ENCODE data around the gene SPOCK1.
"Not testable (repeated sequence)": the region's sequence is repeated elsewhere in the genome, so short reads cannot be mapped to it uniquely, and the experiment has no call there.

SPOCK1 gene

DNA sequence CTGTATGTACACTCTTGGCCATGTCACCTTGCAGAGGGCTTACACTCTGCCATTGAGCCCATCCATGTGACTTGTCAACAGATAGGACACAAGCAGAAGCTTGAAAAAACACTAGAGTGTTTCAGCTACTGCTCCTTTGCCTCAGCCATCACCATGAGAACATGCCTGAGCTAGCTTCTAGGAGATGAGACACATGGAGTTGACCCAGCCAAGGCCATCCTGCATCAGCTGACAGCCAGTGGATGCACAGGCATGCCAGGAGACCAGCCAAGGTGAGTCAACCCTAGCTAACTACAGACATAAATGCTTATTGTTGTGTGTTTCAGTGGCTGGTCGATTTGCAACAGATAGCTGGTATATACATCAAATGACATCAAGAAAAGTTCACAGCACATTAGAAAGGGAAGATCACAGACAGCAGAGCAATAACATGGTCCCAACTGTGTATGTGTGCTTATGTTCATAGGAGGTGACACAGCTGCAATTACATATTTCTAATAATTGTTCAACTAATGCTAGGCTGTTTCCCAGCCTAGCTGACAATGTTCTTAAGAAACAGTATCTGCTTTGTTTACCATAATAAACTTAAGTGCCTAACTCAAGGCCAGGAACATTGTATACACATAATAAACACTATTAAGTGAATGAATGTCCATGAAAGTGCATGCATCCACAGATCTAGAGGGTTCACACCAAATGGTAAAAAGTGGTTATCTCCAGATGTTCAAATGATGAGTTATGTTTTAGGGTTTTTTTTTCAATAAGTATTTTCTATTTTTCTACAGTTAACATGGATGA is 105.7 kb downstream of the SPOCK1 start:
- no peak for DNase-seq

DNA sequence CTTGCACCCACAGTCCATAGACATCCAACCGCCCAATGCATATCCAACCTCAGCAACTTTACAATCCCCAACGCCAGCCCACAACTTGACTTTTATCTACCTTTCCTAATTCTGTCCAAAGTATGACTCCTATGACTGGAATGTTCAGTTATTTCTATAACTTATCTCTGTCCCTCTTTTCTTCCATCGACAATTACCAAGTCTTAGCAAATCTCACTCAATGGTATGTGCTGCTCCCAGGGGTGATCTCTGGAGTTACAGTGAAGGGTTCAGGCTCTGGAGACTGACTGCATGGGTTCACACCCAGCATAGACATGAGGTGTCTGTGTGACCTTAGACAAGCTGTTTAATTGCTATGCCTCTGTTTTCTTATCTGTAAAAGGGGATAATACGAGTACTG is 106.9 kb downstream of the SPOCK1 start:
- DNase-seq = no peak

DNA sequence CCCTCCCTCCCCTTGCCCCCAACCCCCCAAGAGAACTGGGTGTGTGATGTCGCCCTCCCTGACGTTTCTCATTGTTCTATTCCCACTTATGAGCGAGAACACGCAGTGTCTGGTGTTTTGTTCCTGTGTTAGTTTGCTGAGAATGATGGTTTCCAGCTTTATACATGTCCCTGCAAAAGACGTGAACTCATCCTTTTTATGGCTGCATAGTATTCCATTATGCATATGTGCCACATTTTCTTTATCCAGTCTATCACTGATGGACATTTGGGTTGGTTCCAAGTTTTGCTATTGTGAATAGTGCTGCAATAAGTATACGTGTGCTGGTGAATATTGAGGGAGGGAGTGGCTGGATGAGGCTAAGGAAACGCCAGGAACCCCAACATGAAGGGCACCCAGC is 108.1 kb downstream of the SPOCK1 start:
- not testable (repeated sequence) for DNase-seq

DNA sequence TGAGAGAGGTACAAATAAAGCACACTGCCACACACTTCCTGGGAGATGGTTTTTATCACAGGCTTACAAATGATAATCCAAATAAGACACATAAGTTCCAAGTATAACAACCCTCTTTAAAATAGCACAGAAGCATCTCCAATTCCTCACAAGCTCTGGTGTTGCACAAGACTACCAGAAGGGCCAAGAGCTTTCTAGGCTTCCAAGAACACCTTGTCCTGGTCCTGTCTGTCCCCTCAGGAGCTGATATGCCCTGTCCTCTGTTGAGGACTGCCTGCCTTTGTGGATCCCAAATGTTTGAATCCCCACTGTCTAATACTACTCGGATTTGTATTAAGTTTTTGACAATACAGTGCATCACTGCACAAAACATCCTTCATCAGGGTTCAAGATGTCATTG is 110.1 kb downstream of the SPOCK1 start:
- DNase-seq = no peak

DNA sequence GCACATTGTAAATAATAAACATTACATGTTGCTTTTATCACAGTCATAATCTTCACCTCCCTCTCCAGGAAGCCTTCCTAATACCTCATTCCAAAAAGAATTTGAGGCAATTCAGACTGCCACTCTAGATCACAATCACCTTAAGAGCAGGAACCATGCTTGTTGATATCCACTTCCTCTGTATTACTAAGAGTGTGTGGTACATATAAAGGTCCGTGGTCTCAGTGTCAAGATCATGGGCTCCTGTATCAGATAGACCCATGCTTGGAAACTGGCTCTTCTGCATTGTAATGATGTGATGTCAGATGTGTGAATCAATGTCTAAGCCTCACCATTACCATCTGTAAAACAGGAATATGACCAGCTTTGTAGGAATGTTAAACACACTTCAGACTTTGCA is 114.1 kb downstream of the SPOCK1 start:
- DNase-seq = no peak

DNA sequence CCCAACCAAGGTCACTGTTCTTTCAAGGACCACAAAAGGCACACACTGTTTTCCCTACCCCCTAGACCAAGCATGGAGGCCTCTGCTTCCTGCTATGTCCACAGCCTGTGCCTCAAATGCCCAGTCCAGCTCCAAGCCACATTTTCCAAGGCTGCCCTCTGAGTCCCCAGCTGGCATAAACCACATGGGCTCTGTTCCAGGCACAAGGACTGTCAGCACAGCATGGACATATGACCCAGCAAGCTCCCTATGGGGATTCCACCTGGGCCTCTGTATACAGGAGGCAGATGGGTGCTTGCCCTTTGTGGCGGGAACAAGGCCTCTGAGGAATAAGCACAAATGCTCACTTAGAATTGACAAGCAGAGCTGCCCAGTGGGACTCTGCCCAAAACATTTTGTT is 115.2 kb downstream of the SPOCK1 start:
- DNase-seq = no peak

DNA sequence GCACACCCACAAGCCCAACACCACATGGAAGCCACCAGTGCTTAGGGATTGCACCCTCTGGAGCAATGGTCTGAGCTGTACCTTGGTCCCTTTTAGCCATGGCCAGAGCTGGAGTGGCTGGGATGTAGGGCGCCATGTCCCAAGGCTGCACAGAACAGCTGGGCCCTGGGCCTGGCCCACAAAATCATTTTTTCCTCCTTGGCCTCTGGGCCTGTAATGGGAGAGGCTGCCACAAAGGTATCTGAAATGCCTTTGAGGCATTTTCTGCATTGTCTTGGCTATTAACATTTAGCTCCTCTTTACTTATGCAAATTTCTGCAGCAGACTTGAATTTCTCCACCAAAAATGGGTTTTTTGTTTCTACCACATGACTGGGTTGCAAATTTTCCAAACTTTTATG is 117.6 kb downstream of the SPOCK1 start:
- no peak for DNase-seq

DNA sequence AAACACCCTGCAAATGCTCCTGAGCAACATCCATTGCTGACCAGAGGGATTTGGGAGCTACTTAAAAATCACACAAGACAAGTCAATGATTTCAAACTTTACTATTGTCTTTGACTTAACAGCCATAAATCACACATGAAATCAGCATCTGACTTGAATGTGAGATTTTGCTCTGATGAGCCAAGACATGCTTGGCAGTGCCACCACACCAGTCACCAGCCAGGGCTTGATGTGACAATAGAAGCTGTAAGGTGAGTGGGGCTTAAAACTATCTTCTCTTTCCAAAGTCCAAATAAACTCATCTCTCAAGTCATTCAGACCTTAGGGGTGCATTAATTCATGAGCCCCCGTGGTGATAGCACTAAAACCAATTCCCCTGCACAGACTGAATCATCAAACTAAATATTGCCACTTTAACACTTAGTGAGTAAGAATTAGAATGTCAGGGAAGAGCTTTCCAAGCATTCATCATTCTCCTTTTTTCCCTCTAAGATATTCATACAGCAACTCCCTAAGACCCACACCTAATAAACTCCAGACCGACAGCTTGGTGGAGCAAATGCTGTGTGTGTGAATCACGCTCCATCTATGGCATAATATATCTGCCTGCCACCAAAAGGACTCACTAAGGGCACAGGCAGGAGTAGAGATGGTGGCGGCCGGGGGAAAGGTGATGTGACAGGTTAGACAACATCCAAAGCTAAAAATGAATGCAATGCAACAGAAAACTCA is 119.4 kb downstream of the SPOCK1 start:
- DNase-seq = no peak

DNA sequence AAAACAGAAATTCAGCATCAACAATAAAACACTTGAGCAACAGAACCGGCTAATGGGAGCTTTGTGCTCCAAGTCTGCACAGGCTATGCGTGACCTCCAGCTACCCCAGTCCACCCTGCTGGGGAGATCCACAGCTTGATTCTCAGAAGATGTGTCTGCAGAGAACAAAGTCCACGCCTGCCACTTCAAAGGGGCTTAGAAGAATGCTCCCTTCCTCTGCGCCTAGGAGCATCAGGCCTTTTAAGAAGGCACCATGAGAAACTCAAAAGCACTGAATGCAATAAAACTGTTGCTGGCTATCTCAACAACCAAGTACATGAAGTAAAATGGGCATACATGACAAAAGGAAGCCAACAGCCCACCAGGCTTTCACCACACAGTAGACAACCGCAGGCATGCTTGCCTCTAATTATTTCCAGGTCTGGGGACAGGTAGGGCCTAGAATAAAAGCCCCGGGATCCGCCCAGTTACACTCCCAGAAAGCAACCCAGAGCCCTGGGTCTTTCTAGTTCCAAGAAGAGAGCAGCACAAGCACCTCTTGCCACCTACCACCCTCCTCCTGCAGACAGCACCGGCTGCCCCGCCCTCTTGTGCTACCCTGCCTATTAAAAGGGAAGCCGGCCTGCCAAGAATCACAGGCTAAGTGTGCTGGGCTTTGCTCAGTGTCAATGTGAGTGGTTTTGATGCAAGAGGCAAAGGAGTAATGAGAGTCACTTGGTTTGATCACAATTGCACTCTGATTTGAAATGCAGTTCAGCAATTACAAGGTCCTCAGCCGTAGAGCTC is 123.2 kb downstream of the SPOCK1 start:
- DNase-seq = no peak

DNA sequence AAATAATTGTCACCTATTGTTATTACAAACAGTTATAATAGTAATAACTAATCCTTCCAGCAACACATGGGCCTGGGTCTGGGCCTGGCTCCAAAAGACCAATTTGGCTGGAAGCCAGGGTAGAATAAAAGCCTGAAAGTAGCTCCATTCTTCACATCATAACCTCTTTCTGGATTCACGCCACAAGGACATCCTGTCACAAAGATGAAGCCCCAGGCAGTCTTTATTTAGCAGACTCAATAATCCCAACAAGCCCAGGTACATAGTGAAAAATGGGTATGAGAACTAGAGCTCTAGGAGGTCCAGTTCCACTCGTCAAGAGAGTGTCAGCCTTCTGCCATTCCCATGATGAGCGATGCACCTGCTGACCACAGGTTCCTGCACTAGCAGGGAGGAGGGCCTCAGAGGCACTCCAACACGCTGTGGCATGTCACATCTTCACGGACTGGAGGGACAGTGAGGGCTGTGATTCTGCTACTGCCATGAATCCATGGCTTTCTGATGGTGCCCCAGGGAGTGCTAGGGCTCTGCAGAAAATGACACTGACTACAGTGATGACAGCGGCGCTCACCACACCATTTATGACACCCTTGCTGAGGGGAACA is 124.9 kb downstream of the SPOCK1 start:
- no peak for DNase-seq

DNA sequence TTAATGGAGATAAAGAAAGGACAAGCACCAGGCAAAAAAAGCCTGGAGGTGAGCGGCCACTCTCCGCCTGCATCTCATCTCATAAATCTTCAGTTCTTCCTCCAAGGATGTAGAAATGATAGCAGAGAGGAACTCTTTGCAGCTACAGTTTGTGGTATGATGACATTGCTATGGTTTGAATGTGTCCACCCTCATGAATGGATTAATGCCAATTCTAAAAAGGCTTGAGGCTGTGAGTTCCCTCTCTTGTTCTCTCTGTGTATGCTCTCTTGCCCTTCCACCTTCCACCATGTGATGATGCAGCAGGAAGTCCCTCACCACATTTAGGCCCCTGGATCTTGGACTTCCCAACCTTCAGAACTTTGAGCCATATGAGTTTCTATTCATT is 126.4 kb downstream of the SPOCK1 start:
- no peak for DNase-seq

DNA sequence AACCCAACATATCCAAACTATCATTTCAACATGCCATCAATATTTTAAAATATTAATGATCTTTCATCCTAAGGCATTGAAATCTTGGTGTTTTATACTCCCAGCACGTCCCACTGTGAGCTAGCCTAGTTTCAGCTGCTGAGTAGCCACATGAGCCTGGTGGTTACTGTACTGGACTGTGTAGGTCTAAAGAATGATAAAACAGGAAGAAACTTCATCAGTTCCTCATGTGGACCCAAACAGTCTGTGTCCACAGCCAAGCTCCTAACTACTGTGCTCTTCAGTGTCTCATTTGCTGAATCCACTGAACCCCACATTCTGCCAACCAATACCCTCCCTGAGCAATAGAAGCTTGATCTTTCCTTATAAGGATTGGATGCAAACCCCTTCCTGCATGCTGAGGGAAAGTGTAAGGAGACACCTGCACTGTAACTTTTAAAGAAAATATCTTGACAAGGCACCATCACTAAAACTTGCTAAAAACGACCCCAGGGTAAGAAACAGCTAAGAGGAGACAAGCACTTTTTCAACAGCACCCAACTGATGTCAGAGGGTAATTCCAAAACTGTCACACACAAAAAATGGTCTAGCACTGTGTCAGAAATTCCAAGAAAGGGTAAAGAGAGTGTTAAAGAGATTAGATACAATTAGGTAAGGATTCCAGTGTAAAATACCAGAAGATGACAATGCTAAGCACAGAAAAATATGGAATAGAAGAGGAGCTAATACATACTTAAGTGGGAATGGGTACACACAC is 126.9 kb downstream of the SPOCK1 start:
- no peak for DNase-seq

DNA sequence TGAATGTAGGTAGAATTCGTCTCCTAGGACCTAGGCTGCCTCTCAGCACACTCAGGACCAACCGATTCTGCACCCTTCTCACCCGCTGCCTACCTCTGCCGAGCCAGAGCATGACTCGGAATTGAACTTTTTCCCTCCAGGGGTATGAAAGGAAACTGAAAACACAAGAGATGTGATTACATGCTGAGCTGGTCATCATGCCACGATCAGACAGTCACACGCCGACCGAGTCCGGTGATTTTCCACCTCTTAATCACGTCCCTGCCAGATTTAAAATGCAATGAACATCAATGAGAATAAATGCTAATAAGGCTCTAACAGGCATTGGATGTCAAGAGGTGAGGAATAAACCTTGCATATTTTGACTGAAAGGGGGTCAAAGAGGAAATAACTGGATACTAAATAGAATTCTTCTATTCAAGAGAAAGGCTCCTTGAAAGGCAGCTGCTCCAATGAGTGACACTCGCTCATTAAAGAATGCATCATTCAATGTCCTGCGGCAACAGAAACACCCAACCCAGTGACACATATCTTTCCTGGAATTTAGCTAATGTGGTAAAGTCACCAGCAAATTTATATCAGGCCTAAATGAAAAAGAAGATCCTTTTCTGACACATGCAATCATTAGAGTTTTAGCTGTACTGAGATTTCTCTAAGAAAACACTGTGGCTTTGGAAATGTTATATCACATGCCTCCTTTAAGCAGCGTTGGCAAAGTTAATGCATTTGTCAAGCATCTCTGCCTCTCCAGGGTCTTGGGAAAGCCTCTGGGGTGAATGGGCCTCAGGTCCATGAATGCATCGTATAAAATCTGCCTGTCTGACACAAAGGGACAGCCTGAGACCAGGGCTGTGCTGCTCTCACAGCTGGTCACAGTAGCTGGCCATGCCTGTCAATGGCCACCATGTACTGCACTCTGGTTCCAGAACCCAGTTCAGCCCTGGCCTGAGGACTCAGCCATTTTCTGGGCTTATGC is 128.7 kb downstream of the SPOCK1 start:
- no peak for DNase-seq

DNA sequence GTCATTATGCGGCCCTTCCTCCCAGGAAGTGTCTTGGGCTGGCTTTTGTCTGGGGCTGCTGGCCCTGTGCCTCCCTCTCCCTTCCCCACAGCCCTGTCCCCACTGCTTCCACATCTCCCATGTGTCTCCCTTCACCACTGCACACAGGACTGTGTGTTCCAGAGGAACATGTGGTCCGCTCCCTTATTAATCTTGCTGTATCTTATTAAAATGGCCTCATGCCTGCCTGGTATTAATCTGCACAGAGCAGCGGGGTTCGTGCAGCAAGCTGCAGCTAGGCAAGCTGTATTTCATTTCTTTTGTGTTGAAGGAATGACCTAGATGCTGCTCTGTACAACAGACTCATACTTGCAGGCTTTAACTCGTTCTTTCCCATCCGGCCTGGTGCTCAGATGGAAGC is 130.5 kb downstream of the SPOCK1 start:
- DNase-seq = no peak

DNA sequence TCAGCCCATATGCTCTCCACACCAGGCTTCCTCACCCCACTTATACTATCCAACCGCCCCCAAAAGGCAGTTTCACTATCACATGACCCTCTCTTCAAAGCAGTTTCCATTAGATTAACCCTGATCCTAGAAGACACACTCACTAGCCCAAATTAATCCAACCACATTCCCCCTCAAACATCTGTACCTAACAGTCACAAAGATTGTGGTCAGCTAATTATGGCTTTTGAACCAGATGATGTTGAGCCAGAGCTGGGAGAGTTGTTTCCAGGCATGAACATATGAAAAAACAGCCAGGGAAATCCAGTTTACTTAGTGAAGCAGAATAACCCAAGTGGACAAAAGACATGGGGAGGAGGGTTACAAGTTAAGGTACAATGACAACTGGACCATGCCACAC is 131.2 kb downstream of the SPOCK1 start:
- no peak for DNase-seq

DNA sequence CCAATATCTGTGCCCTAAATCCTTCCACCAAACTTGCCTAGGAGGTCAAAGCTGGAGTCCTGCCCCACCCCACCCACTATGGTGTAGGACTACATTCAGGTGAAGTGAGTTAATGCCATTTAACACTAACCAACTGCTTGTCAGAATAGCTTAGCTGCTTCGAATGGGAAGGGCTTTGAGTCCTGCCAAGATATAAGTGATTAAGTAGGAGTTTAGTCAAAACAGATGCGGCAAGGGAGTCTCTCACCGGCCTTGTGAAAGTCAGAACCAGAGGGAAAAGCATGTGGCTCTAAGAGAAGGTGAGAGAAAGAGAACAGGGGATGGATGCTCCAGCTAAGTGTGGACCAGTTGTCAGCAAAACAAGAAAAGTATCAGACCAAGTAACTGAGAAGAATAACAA is 132.6 kb downstream of the SPOCK1 start:
- no peak for DNase-seq

DNA sequence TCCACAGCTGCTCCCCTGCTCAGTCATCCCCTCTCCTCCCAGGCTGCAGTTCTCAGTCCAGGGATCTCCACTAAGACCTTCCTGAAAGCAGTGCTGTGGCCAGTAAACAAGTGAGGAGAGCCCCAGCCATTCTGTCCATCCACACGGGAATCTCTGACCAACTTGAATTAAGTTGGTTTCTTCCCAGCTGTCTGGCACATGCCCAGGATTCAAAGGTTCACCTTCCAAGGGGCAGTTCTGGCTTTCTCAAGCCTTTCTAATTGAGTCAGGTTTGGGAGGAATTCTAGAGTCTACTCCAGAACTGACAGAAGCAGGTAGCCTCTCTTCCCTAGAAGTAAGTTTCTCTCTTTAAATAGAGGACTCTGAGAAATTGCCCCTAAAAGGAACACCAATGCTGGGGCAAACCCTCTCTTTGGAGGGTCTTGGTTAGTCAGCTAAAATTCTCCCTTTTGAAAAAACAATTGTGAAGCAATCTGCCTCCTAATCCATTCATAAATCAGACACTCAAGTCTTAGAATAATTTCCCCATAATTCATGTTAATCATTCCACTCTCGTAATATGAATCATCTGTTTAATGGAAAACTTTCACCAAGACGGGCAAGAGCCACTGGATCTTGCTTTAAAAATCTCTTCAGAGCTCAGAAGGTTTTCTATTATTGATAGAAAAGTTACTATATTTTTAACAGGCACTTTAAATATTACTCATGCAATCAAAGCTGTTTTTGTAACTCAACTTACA is 133.8 kb downstream of the SPOCK1 start:
- DNase-seq = no peak

DNA sequence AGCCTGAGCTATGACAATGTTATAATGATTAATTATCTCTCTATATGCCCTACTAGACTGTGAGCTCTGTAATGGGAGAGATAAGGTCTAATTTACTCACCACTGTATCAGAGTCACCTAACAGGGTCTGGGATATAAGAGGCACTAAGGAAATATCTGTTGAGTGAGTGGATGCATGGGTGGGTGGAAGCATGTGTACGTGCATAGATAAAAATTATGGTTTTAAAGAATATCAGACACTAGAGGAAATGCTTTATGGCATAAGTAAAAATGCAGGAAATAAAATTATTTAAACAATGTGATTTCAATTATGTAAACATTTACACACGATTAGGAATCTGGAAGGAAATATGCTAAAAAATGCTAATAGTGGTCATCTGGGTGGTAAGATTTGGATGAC is 137.8 kb downstream of the SPOCK1 start:
- no peak for DNase-seq

DNA sequence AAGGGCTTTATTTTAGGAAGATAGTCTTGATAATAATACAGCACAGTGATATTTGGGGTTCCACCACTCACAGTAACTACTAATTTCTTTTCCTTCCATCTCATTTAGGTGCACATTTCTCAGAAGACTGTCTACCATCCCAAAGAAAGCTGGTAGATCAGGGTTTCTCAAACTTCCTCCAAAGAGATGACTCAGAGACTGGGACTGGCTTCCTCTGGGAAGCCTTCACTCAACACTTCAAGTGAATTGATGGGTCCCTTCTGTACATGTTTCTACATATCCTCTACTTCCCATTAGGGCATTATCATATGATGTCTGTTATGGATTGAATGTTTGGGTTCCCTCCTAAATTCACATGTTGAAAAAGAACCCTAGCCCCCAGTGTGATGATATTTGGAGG is 138.5 kb downstream of the SPOCK1 start:
- DNase-seq = no peak

DNA sequence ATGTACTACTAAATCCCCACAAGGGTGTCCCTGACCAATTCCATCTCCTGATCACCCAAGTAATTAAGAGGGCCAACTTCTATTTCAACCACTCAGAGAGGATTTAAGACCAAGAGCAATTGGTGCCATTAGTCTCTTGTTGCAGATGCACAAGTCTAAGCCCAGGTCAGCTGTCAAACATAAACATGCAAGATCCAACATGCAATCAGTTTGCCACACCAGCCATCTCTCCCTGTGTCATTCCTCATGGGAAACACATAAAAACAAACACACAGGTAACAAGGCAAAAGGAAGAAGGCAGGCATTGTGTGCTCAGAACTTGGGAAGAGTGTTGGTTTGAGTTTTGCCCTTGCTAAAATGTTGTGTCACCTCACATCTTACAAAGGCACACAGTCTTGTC is 139.2 kb downstream of the SPOCK1 start:
- DNase-seq = no peak

DNA sequence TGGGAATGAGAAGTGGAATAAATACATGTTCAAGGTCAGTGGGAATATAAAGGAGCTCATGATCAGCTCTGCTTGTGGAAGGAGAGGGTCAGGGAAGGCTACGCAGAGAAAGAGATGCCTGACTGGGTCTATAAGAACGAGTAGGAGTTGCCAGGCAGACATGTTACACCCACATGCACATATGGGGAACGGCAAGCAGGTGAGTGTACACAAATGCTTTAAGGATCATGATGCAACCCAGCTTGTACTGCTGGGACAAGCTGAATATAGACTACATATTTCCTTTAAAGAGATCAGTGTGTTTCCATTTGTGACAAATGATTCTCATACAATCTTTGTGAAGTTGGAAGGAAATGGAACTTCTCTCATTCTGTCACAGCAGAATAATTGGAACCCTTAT is 141.7 kb downstream of the SPOCK1 start:
- DNase-seq = no peak
